Spleen (tissue), 11 donors: ENCODE data around the gene PITPNM2. TPM values are rescaled to one million over a fixed set of nuclear protein-coding genes. Genes with fewer than 3 reads are reported as not detected.

Source experiments
- DNase-seq: peaks from one replicate; pipeline ENCODE4 v3.0.0-alpha.2; 2020
- H3K27ac ChIP-seq, 8 donors: fragments of 200-600 bp; sonication (generic) in 7 of 8; 1 replicate in 4 of 8; 2 replicates in 4 of 8; pipeline versions ENCODE4 v1.5.0 to v1.8.0; 2016 to 2021; ENCODE audit warnings: inconsistent platforms in 4 of 8, mild to moderate bottlenecking in 4 of 8, moderate library complexity in 1 of 8
- H3K27me3 ChIP-seq, 7 donors: fragments of 200-600 bp; sonication (generic) in 6 of 7; replicated peaks in 1 of 7; 1 replicate in 4 of 7; 2 replicates in 3 of 7; pipeline versions ENCODE4 v1.5.0 to v1.8.0; 2016 to 2021; ENCODE audit warnings: inconsistent platforms in 3 of 7, mild to moderate bottlenecking in 1 of 7
- H3K36me3 ChIP-seq, 6 donors: fragments of 200-600 bp; sonication (generic) in 5 of 6; 1 replicate in 4 of 6; 2 replicates in 2 of 6; pipeline versions ENCODE4 v1.5.0 to v1.8.0; 2016 to 2021; ENCODE audit warnings: inconsistent platforms in 2 of 6
- H3K4me1 ChIP-seq, 6 donors: fragments of 200-600 bp; sonication (generic) in 5 of 6; 1 replicate in 3 of 6; 2 replicates in 3 of 6; pipeline versions ENCODE4 v1.5.0 to v1.8.0; 2016 to 2021; ENCODE audit warnings: inconsistent platforms in 3 of 6
- H3K4me3 ChIP-seq, 8 donors: fragments of 200-600 bp; sonication (generic) in 7 of 8; 1 replicate in 4 of 8; 2 replicates in 4 of 8; pipeline versions ENCODE4 v1.5.0 to v1.8.0; 2016 to 2021; ENCODE audit warnings: inconsistent platforms in 4 of 8, mild to moderate bottlenecking in 4 of 8, moderate library complexity in 2 of 8
- H3K9me3 ChIP-seq, 8 donors: fragments of 200-600 bp; sonication (generic) in 7 of 8; 1 replicate in 4 of 8; 2 replicates in 4 of 8; pipeline versions ENCODE4 v1.5.0 to v1.8.0; 2016 to 2021; ENCODE audit warnings: inconsistent platforms in 4 of 8
- POLR2A ChIP-seq, 3 donors: fragments of 450-650 bp; IDR thresholded peaks; one replicate each; pipeline ENCODE4 v1.5.1; 2017; ENCODE audit warnings: antibody characterized with exemption in 3 of 3, mild to moderate bottlenecking in 1 of 3
- POLR2AphosphoS5 ChIP-seq, 3 donors: sonication (generic); formaldehyde crosslinking; IDR thresholded peaks; one replicate each; pipeline ENCODE4 v1.5.1; 2017; ENCODE audit warnings: antibody characterized with exemption in 3 of 3
- WGBS, 5 donors: extraction: QIAGEN DNeasy Blood & Tissue Kit in 3 of 5; methylation state at CpG; one replicate each; pipeline versions ENCODE4 v1.1.5 to v1.1.7; 2013 to 2018; 5-methylcytosine and 5-hydroxymethylcytosine counted together
- intact Hi-C: fragments of 100-400 bp; cut with DNase I; formaldehyde crosslinking; loops from one replicate; pipeline ENCODE4 v1.15.0; 2023; ENCODE audit warnings: low total_unique reads
- polyA plus RNA-seq, 3 donors: library from polyadenylated mRNA; stranded (reverse); fragments of 200-250 nt; gene quantifications; one replicate each; pipeline ENCODE4 v1.2.1, GENCODE V29; 2013
- total RNA-seq, 7 donors: library from RNA; depleted of rRNA in 3 of 7; stranded (reverse); fragments of >200 nt in 3 of 7; fragmentation: NEBNext Ultra II Directional in 4 of 7; extraction: Animal tissue kit (Norgen Biotek cat#: 25700) in 4 of 7; gene quantifications; one replicate each; pipeline versions ENCODE4 v1.1.0 to v1.2.1, GENCODE V29; 2016 to 2021
- TF ChIP-seq, protein P1 (sequence below), 11 experiments: fragments of 200-600 bp in 7 of 11; fragments of 450-650 bp in 4 of 11; sonication (generic) in 4 of 11; IDR thresholded peaks in 8 of 11; conservative IDR thresholded peaks in 3 of 11; 1 replicate in 7 of 11; 2 replicates in 4 of 11; pipeline versions ENCODE4 v1.4.0 to v1.8.0; 2016 to 2021; ENCODE audit warnings: antibody characterized with exemption in 11 of 11, inconsistent platforms in 4 of 11, mild to moderate bottlenecking in 1 of 11
- donor health status: healthy with polysubstance abuse.
- donor health status: DM: no; HTN: no; CAD: no; lungs with moderate emphysema.
- donor health status: DM: no; HTN: no; CAD: no.
- donor health status: Bipolar disorder and iron deficiency.
- donor health status: healthy.
- donor health status: DM: no; HTN: no; CAD: no.
- donor health status: DM: yes; HTN: yes; CAD: no.

The PITPNM2 gene
- total and polyA plus RNA-seq, 10 donors = 2.2 to 23.7 (median 7.3) TPM

GRCh38 chr12:123121670-123122069 is 29.2 kb downstream of the PITPNM2 start:
- Histone ChIP-seq H3K9me3 (no peaks in the 10 kb centered on the region), H3K27ac (peak overlapping the region in 4 of 8 donors; percentile 50 to 65 (median 62)), H3K4me3 (no peak overlapping the region), H3K36me3 (no peaks in the 10 kb centered on the region), H3K4me1 (peaks cover 0 to 37% (median 14%) of the 10 kb centered on the region in 6 donors), H3K27me3 (no peaks in the 10 kb centered on the region)
- WGBS, 5 donors = 87 to 94% (median 92%) methylated on average over 6 of the region's 6 CpGs
- TF ChIP-seq POLR2A (IDR thresholded peaks at IDR 0.05) (no peak), POLR2AphosphoS5 (IDR thresholded peaks at IDR 0.05) (no peak)
- TF ChIP-seq, protein P1, sequence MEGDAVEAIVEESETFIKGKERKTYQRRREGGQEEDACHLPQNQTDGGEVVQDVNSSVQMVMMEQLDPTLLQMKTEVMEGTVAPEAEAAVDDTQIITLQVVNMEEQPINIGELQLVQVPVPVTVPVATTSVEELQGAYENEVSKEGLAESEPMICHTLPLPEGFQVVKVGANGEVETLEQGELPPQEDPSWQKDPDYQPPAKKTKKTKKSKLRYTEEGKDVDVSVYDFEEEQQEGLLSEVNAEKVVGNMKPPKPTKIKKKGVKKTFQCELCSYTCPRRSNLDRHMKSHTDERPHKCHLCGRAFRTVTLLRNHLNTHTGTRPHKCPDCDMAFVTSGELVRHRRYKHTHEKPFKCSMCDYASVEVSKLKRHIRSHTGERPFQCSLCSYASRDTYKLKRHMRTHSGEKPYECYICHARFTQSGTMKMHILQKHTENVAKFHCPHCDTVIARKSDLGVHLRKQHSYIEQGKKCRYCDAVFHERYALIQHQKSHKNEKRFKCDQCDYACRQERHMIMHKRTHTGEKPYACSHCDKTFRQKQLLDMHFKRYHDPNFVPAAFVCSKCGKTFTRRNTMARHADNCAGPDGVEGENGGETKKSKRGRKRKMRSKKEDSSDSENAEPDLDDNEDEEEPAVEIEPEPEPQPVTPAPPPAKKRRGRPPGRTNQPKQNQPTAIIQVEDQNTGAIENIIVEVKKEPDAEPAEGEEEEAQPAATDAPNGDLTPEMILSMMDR (IDR thresholded peaks at IDR 0.05 in 8 of 11, conservative IDR thresholded peaks at IDR 0.05 in 3 of 11) = no peak
- intact Hi-C loops = no loop called here
- DNase-seq = no peak

GRCh38 chr12:123120452-123121166 is 30.3 kb downstream of the PITPNM2 start:
- Histone ChIP-seq H3K27me3 (no peaks in the 10 kb centered on the region), H3K4me3 (no peak overlapping the region), H3K36me3 (no peaks in the 10 kb centered on the region), H3K27ac (peak overlapping the region in 6 of 8 donors; percentile 48 to 65 (median 60)), H3K4me1 (peaks cover 4 to 48% (median 24%) of the 10 kb centered on the region in 6 donors), H3K9me3 (no peaks in the 10 kb centered on the region)
- intact Hi-C loops = no loop called here
- 47 to 95% (median 82%) methylated on average over 3 of the region's 3 CpGs for WGBS, 5 donors
- DNase-seq = no peak
- TF ChIP-seq, protein P1 (IDR thresholded peaks at IDR 0.05 in 8 of 11, conservative IDR thresholded peaks at IDR 0.05 in 3 of 11) = no peak
- TF ChIP-seq POLR2AphosphoS5 (IDR thresholded peaks at IDR 0.05) = no peak
- TF ChIP-seq POLR2A (IDR thresholded peaks at IDR 0.05) = no peak

DNA sequence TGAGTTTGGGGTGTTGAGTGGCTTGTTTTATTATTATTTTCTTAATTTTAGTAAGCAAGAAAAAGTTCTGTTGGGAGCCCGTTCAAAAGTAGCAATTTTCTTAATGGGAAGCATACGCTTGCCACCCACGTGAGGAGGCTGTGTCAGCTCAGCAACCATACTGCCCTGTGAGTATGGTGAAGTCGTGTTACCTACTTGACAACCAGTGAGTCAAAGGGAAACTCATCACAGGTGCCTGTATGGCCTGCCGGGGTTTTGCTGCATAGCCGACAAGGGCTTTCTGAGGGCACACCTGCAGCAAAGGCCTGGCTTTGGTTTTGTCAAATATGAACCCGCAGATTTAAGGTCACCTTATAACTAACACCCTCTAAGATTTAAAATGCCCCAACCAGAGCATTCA is 31.1 kb downstream of the PITPNM2 start:
- no peaks in the 10 kb centered on the region for H3K9me3 ChIP-seq

DNA sequence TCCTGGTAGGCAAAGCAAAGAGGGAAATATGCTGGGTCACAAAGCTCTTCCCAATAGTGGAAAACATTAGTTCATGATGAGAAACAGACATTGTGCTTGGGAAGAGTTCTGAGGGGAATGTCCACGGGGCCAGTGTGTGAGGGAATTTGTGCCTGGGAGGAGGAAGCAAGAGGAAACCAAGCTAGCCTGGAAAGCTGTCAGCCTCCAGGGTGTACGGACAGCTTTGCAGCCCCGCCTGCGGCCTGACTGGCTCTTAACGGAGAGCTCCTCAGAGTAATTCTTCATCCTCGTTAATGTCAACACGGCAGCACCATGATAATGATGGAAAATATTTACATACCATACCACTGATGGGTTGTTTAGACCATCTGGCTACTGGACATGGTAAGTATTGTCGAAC is 32.4 kb downstream of the PITPNM2 start:
- Histone ChIP-seq H3K4me1 (peaks cover 20 to 69% (median 43%) of the 10 kb centered on the region in 6 donors), H3K9me3 (no peaks in the 10 kb centered on the region), H3K4me3 (no peak overlapping the region), H3K27me3 (no peaks in the 10 kb centered on the region), H3K36me3 (no peaks in the 10 kb centered on the region), H3K27ac (no peak overlapping the region)
- 84 to 95% (median 90%) methylated on average over 8 of the region's 8 CpGs for WGBS, 5 donors
- DNase-seq = no peak
- intact Hi-C loops = no loop called here
- no peak for TF ChIP-seq POLR2AphosphoS5 (IDR thresholded peaks at IDR 0.05)
- TF ChIP-seq POLR2A (IDR thresholded peaks at IDR 0.05) = no peak
- TF ChIP-seq, protein P1 (IDR thresholded peaks at IDR 0.05 in 8 of 11, conservative IDR thresholded peaks at IDR 0.05 in 3 of 11) = no peak

More for the DNA sequence above, 31.1 kb downstream of the PITPNM2 start:
- Histone ChIP-seq H3K4me3 (no peak overlapping the region), H3K36me3 (no peaks in the 10 kb centered on the region), H3K27me3 (no peaks in the 10 kb centered on the region), H3K4me1 (peaks cover 12 to 56% (median 31%) of the 10 kb centered on the region in 6 donors), H3K27ac (peak overlapping the region in 6 of 8 donors; percentile 7 to 65 (median 56))
- intact Hi-C loops = no loop called here
- 60 to 74% (median 71%) methylated on average over 7 of the region's 7 CpGs for WGBS, 5 donors
- no peak for DNase-seq
- TF ChIP-seq, protein P1 (IDR thresholded peaks at IDR 0.05 in 8 of 11, conservative IDR thresholded peaks at IDR 0.05 in 3 of 11) = no peak
- TF ChIP-seq POLR2A (IDR thresholded peaks at IDR 0.05) (no peak), POLR2AphosphoS5 (IDR thresholded peaks at IDR 0.05) (no peak)
